BE2C (cell line): ENCODE data around the gene POLR3G.

Source experiments
- DNase-seq: peaks from one replicate; pipeline ENCODE4 v3.0.0-alpha.2; 2020
- H3K27me3 ChIP-seq: fragments of 250-450 bp; sonication (Bioruptor Pico); 2 replicates; pipeline ENCODE4 v1.5.1; 2020; ENCODE audit warnings: mild to moderate bottlenecking
- H3K36me3 ChIP-seq: fragments of 250-450 bp; sonication (Bioruptor Pico); 2 replicates; pipeline ENCODE4 v1.5.1; 2020; ENCODE audit warnings: mild to moderate bottlenecking
- H3K4me1 ChIP-seq: fragments of 250-450 bp; sonication (Bioruptor Pico); 2 replicates; pipeline ENCODE4 v1.5.1; 2020
- H3K4me3 ChIP-seq: 2 replicates; pipeline ENCODE4 v1.5.1; 2011; ENCODE audit warnings: low read depth, low read length
- H3K9me3 ChIP-seq: fragments of 250-450 bp; sonication (Bioruptor Pico); 2 replicates; pipeline ENCODE4 v1.5.1; 2020
- CTCF ChIP-seq: IDR thresholded peaks from 2 replicates; pipeline ENCODE4 v1.5.1; 2012; ENCODE audit warnings: mild to moderate bottlenecking, low read depth, low read length

POLR3G gene

GRCh38 chr5:90558344-90559192 is 83.9 kb downstream of the POLR3G start, which contains the start of gene ADGRV1:
Gene ADGRV1 (plus strand): TSS chr5:90558797. CDS start chr5:90558896, 99 bp downstream.
- H3K27me3 ChIP-seq = peaks cover 93% of the 10 kb centered on the region
- H3K9me3 ChIP-seq = no peaks in the 10 kb centered on the region
- H3K4me1 ChIP-seq = no peaks in the 10 kb centered on the region
- DNase-seq = peak; percentile 53
- H3K4me3 ChIP-seq = 0 out of 2 replicates have a peak within 1 kb of the TSS, but pooled peaks have one; percentile 12
- no peak for TF ChIP-seq CTCF
- H3K36me3 ChIP-seq = no peaks in the 10 kb centered on the region

- TF ChIP-seq CTCF = no peak
- no peak for DNase-seq
- H3K4me1 ChIP-seq = no peaks in the 10 kb centered on the region
- H3K4me3 ChIP-seq = no peak overlapping the region
- no peaks in the 10 kb centered on the region for H3K36me3 ChIP-seq
- H3K27me3 ChIP-seq = peaks cover 79% of the 10 kb centered on the region
- H3K9me3 ChIP-seq = no peaks in the 10 kb centered on the region
These were observed 86.1 kb downstream of the POLR3G start for GRCh38 chr5:90560771-90561170.

- DNase-seq = no peak
- no peak overlapping the region for H3K4me3 ChIP-seq
- TF ChIP-seq CTCF = no peak
- H3K36me3 ChIP-seq = no peaks in the 10 kb centered on the region
- H3K9me3 ChIP-seq = no peaks in the 10 kb centered on the region
- H3K27me3 ChIP-seq = peaks cover 70% of the 10 kb centered on the region
- H3K4me1 ChIP-seq = no peaks in the 10 kb centered on the region
These were observed 87.1 kb downstream of the POLR3G start for GRCh38 chr5:90561766-90562165.

- Histone ChIP-seq H3K4me1 (no peaks in the 10 kb centered on the region), H3K36me3 (no peaks in the 10 kb centered on the region), H3K27me3 (peaks cover 68% of the 10 kb centered on the region), H3K4me3 (no peak overlapping the region), H3K9me3 (no peaks in the 10 kb centered on the region)
- TF ChIP-seq CTCF = no peak
- DNase-seq = no peak
These were observed 87.7 kb downstream of the POLR3G start for GRCh38 chr5:90562341-90562740.

GRCh38 chr5:90563108-90563507 is 88.4 kb downstream of the POLR3G start:
- DNase-seq = no peak
- Histone ChIP-seq H3K9me3 (no peaks in the 10 kb centered on the region), H3K4me1 (no peaks in the 10 kb centered on the region), H3K4me3 (no peak overlapping the region), H3K27me3 (peaks cover 60% of the 10 kb centered on the region), H3K36me3 (no peaks in the 10 kb centered on the region)
- TF ChIP-seq CTCF = no peak
